Panc1 (cell line): ENCODE data around the gene MAEA. TPM values are rescaled to one million over a fixed set of nuclear protein-coding genes. Genes with fewer than 3 reads are reported as not detected.

ENCODE experiments used
- ATAC-seq: fragments of 200-7000 bp; cut with Tn5 transposase; 2 replicates; pipeline ENCODE4 v1.9.1; 2020; ENCODE audit warnings: mild to moderate bottlenecking, moderate library complexity
- BruUV-seq: library from RNA; stranded (reverse); fragments of 400-500 nt; replicated peaks from 2 replicates; lab custom pipeline; 2021; lab: Mats Ljungman, UMichigan
- CTCF ChIA-PET: fragments of 300-600 bp; sonication (Branson Sonifier 250); formaldehyde crosslinking; loops from one replicate; lab custom pipeline; 2022; ENCODE audit warnings: antibody characterized with exemption; lab: Charles Lee
- POLR2A ChIA-PET: fragments of 300-600 bp; sonication (Branson Sonifier 250); formaldehyde crosslinking; loops from one replicate; lab custom pipeline; 2022; ENCODE audit warnings: antibody characterized with exemption; lab: Charles Lee
- DNase-seq: peaks from one replicate; pipeline ENCODE4 v3.0.0-alpha.2; 2010; ENCODE audit warnings: low read depth, low spot score
- H3K27ac ChIP-seq: 2 replicates; pipeline ENCODE4 v1.5.1; 2011; ENCODE audit warnings: mild to moderate bottlenecking, low read length, inconsistent platforms
- H3K27me3 ChIP-seq: fragments of 200-500 bp; sonication (Bioruptor generic); 2 replicates; pipeline ENCODE4 v1.6.0; 2014; ENCODE audit warnings: low read length, inconsistent platforms; ENCODE audit not compliant: control insufficient read depth, insufficient read depth
- H3K36me3 ChIP-seq: fragments of 200-500 bp; sonication (Bioruptor generic); 2 replicates; pipeline ENCODE4 v1.5.1; 2014; ENCODE audit warnings: inconsistent platforms, mild to moderate bottlenecking, low read length, moderate library complexity; ENCODE audit not compliant: control insufficient read depth, insufficient read depth
- H3K4me1 ChIP-seq: 2 replicates; pipeline ENCODE4 v1.5.1; 2011; ENCODE audit warnings: inconsistent platforms, mild to moderate bottlenecking, low read length, moderate library complexity; ENCODE audit not compliant: control insufficient read depth, insufficient read depth
- H3K4me3 ChIP-seq, 2 experiments: 2 replicates each; pipeline ENCODE4 v1.5.1; 2011 to 2012; ENCODE audit warnings: low read depth in 2 of 2, low read length in 2 of 2, mild to moderate bottlenecking in 2 of 2, inconsistent platforms in 1 of 2, moderate library complexity in 1 of 2
- H3K9me3 ChIP-seq: fragments of 200-500 bp; sonication (Bioruptor generic); 2 replicates; pipeline ENCODE4 v1.5.1; 2014; ENCODE audit warnings: low read depth, mild to moderate bottlenecking, inconsistent platforms, low read length, moderate library complexity; ENCODE audit not compliant: control insufficient read depth, insufficient read depth
- POLR2AphosphoS5 ChIP-seq: IDR thresholded peaks from 2 replicates; pipeline ENCODE4 v1.6.1; 2012; ENCODE audit warnings: mild to moderate bottlenecking, low read depth, low read length, moderate library complexity
- SIN3A ChIP-seq: IDR thresholded peaks from 2 replicates; pipeline ENCODE4 v1.6.1; 2012; ENCODE audit warnings: low read depth, mild to moderate bottlenecking, low read length, moderate library complexity, borderline replicate concordance; ENCODE audit not compliant: insufficient read depth
- TCF7L2 ChIP-seq: IDR thresholded peaks from 2 replicates; pipeline ENCODE4 v1.6.1; 2011; ENCODE audit warnings: mild to moderate bottlenecking, low read depth, low read length, inconsistent platforms
- in situ Hi-C: cut with HindIII; loops from 2 replicates; pipeline ENCODE4 v1.10.0; 2016; ENCODE audit warnings: low sequenced_read_pairs, low pct_unique_long_range_greater_than_20kb
- intact Hi-C: fragments of 100-400 bp; cut with micrococcal nuclease; formaldehyde crosslinking; loops from one replicate; pipeline ENCODE4 v1.10.0; 2022; ENCODE audit not compliant: unreplicated experiment
- total RNA-seq: library from RNA; stranded (reverse); gene quantifications from one replicate; pipeline ENCODE4 v1.2.1, GENCODE V29; 2021; ENCODE audit not compliant: unreplicated experiment
- TF ChIP-seq, protein P1 (sequence below): fragments of 450-650 bp; IDR thresholded peaks from 2 replicates; pipeline ENCODE4 v1.5.1; 2017; ENCODE audit warnings: mild to moderate bottlenecking
- TF ChIP-seq, protein P2 (sequence below), 2 experiments: IDR thresholded peaks; 2 replicates each; pipeline ENCODE4 v1.6.1; 2011 to 2012; ENCODE audit warnings: low read depth in 2 of 2, control low read depth in 1 of 2, low read length in 1 of 2, mild to moderate bottlenecking in 1 of 2, moderate library complexity in 1 of 2; ENCODE audit not compliant: insufficient read depth in 1 of 2

Gene MAEA
- total RNA-seq, 1 experiment from 2014 or later: 62.3 TPM

DNA sequence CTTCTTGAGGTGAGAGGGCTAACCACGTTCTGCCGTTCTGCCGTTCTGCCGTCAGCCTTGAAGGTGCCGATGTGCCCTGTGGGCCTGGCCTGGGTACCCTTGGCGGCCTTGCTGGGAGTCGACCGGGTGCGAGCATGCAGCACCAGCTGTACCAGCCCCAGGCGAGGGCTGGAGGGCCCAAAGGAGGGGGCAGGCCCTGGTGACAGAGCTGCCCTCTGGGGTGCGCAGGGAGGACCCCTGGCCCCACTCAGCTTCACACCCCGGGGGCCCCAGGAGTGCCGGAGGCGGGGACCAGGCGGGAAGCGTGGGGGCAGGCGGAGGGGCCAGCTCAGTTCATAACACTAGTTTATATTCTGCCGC lies 79.4 kb downstream of the MAEA start:
- in situ Hi-C loops: no loop called here
- CTCF ChIA-PET: no interaction called here
- Histone ChIP-seq H3K9me3 (no peaks in the 10 kb centered on the region), H3K4me1 (no peaks in the 10 kb centered on the region), H3K27ac (no peak overlapping the region), H3K4me3 (no peak overlapping the region), H3K27me3 (no peaks in the 10 kb centered on the region), H3K36me3 (no peaks in the 10 kb centered on the region)
- POLR2A ChIA-PET: no interaction called here
- DNase-seq (no peak), ATAC-seq (no peak)
- TF ChIP-seq, protein P1, sequence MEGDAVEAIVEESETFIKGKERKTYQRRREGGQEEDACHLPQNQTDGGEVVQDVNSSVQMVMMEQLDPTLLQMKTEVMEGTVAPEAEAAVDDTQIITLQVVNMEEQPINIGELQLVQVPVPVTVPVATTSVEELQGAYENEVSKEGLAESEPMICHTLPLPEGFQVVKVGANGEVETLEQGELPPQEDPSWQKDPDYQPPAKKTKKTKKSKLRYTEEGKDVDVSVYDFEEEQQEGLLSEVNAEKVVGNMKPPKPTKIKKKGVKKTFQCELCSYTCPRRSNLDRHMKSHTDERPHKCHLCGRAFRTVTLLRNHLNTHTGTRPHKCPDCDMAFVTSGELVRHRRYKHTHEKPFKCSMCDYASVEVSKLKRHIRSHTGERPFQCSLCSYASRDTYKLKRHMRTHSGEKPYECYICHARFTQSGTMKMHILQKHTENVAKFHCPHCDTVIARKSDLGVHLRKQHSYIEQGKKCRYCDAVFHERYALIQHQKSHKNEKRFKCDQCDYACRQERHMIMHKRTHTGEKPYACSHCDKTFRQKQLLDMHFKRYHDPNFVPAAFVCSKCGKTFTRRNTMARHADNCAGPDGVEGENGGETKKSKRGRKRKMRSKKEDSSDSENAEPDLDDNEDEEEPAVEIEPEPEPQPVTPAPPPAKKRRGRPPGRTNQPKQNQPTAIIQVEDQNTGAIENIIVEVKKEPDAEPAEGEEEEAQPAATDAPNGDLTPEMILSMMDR: no peak
- TF ChIP-seq SIN3A: no peak
- no peak for TF ChIP-seq POLR2AphosphoS5
- TF ChIP-seq, protein P2, sequence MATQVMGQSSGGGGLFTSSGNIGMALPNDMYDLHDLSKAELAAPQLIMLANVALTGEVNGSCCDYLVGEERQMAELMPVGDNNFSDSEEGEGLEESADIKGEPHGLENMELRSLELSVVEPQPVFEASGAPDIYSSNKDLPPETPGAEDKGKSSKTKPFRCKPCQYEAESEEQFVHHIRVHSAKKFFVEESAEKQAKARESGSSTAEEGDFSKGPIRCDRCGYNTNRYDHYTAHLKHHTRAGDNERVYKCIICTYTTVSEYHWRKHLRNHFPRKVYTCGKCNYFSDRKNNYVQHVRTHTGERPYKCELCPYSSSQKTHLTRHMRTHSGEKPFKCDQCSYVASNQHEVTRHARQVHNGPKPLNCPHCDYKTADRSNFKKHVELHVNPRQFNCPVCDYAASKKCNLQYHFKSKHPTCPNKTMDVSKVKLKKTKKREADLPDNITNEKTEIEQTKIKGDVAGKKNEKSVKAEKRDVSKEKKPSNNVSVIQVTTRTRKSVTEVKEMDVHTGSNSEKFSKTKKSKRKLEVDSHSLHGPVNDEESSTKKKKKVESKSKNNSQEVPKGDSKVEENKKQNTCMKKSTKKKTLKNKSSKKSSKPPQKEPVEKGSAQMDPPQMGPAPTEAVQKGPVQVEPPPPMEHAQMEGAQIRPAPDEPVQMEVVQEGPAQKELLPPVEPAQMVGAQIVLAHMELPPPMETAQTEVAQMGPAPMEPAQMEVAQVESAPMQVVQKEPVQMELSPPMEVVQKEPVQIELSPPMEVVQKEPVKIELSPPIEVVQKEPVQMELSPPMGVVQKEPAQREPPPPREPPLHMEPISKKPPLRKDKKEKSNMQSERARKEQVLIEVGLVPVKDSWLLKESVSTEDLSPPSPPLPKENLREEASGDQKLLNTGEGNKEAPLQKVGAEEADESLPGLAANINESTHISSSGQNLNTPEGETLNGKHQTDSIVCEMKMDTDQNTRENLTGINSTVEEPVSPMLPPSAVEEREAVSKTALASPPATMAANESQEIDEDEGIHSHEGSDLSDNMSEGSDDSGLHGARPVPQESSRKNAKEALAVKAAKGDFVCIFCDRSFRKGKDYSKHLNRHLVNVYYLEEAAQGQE (IDR thresholded peaks at IDR 0.05; ENCODE audit: insufficient read depth in 1 of 2, low read depth in 2 of 2, low read length in 1 of 2): no peak
- no peak for TF ChIP-seq TCF7L2
- intact Hi-C loops: no loop called here
- no TSS peak for BruUV-seq

DNA sequence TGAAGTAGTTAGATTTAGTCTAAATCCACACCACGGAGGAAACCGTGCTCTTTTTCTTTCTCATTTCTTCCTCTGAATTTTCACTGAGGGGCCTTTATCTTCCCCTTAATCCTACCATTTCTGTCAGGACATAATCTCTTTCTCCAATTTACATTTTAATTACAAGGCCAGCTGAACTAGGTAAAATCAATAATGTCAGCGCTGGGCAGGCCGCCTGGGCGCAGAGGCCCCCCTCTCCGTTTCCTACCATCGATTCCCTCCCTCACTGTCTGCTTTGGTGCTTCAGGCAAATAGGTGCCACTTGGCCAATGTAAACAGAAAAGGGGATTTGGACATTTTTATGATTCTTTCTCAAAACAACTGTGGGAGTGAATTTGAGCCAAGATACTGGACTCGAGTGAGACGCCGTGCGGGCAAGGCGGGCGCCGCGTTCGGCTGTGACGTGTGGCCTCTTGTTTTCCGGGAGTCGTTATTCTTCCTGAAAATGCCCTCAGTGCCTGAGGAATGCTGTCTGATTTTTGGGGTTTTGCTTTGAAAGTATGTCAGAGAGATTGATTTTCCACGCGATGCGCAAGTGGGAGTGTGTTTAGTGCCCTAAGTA lies 79.9 kb downstream of the MAEA start:
- BruUV-seq: no TSS peak
- TF ChIP-seq, protein P2 (IDR thresholded peaks at IDR 0.05; ENCODE audit: insufficient read depth in 1 of 2, low read depth in 2 of 2, low read length in 1 of 2): no peak
- TF ChIP-seq SIN3A: no peak
- TF ChIP-seq TCF7L2: no peak
- no peak for TF ChIP-seq POLR2AphosphoS5
- TF ChIP-seq, protein P1: no peak
- in situ Hi-C loops (no loop called here), intact Hi-C loops (no loop called here)
- no peak for ATAC-seq
- no peak for DNase-seq
- Histone ChIP-seq H3K9me3 (no peaks in the 10 kb centered on the region), H3K4me1 (no peaks in the 10 kb centered on the region), H3K36me3 (no peaks in the 10 kb centered on the region), H3K27me3 (no peaks in the 10 kb centered on the region), H3K4me3 (no peak overlapping the region), H3K27ac (no peak overlapping the region)
- CTCF ChIA-PET: no interaction called here
- POLR2A ChIA-PET: no interaction called here
